Sigmoid colon (tissue), 7 donors: ENCODE results near the gene SLC31A2. TPM values are rescaled to one million over a fixed set of nuclear protein-coding genes. Genes with fewer than 3 reads are reported as not detected.
A peak's percentile ranks its signal among the peaks of the same experiment; 100 is the strongest.

Experiments used
- DNase-seq: peaks from one replicate; pipeline ENCODE4 v3.0.0-alpha.2; 2019
- H3K27ac ChIP-seq, 4 donors: fragments of 200-600 bp; sonication (generic); one replicate each; pipeline ENCODE4 v1.5.1; 2016 to 2019; ENCODE audit warnings: mild to moderate bottlenecking in 1 of 4
- H3K27me3 ChIP-seq, 3 donors: fragments of 200-600 bp; sonication (generic); one replicate each; pipeline ENCODE4 v1.5.1; 2019; ENCODE audit warnings: mild to moderate bottlenecking in 1 of 3
- H3K36me3 ChIP-seq, 4 donors: fragments of 200-600 bp; sonication (generic); one replicate each; pipeline ENCODE4 v1.5.1; 2016 to 2019
- H3K4me1 ChIP-seq, 4 donors: fragments of 200-600 bp; sonication (generic); one replicate each; pipeline ENCODE4 v1.5.1; 2017 to 2019
- H3K4me3 ChIP-seq, 4 donors: fragments of 200-600 bp; sonication (generic); one replicate each; pipeline ENCODE4 v1.5.1; 2017 to 2019; ENCODE audit warnings: mild to moderate bottlenecking in 2 of 4, moderate library complexity in 1 of 4
- H3K9me3 ChIP-seq, 4 donors: fragments of 200-600 bp in 3 of 4; sonication (generic) in 3 of 4; one replicate each; pipeline versions ENCODE4 v1.5.1 to v1.6.1; 2013 to 2019
- EP300 ChIP-seq, 4 donors: sonication (generic); formaldehyde crosslinking; IDR thresholded peaks; one replicate each; pipeline ENCODE4 v1.6.1; 2017; ENCODE audit warnings: antibody characterized with exemption in 4 of 4
- POLR2A ChIP-seq, 2 donors: fragments of 450-650 bp; IDR thresholded peaks; one replicate each; pipeline ENCODE4 v1.6.1; 2016; ENCODE audit warnings: antibody characterized with exemption in 2 of 2, mild to moderate bottlenecking in 2 of 2, moderate library complexity in 2 of 2
- POLR2AphosphoS5 ChIP-seq, 4 donors: sonication (generic); formaldehyde crosslinking; IDR thresholded peaks; one replicate each; pipeline ENCODE4 v1.6.1; 2017; ENCODE audit warnings: antibody characterized with exemption in 4 of 4
- WGBS, 2 donors: extraction: QIAGEN DNeasy Blood & Tissue Kit; methylation state at CpG; one replicate each; pipeline ENCODE4 v1.1.7; 2013; 5-methylcytosine and 5-hydroxymethylcytosine counted together
- intact Hi-C: fragments of 100-400 bp; cut with DNase I; formaldehyde crosslinking; loops from one replicate; pipeline ENCODE4 v1.15.1; 2023
- polyA plus RNA-seq, 3 donors: library from polyadenylated mRNA; stranded (reverse); fragments of 200-250 nt; gene quantifications; one replicate each; pipeline ENCODE4 v1.2.3, GENCODE V29; 2013
- total RNA-seq, 4 donors: library from RNA; depleted of rRNA; stranded (reverse); fragments of >200 nt; gene quantifications; one replicate each; pipeline ENCODE4 v1.1.0, GENCODE V29; 2016
- TF ChIP-seq, protein P1 (sequence below), 4 experiments: fragments of 450-650 bp in 3 of 4; fragments of 200-600 bp in 1 of 4; IDR thresholded peaks; one replicate each; pipeline ENCODE4 v1.5.1; 2016 to 2019; ENCODE audit warnings: antibody characterized with exemption in 4 of 4, mild to moderate bottlenecking in 3 of 4, moderate library complexity in 2 of 4
- donor health status: healthy with polysubstance abuse.
- donor health status: Bipolar disorder and iron deficiency.
- donor health status: healthy.

Gene SLC31A2
- total and polyA plus RNA-seq, 7 donors = 4.5 to 19.9 (median 10.8) TPM

DNA sequence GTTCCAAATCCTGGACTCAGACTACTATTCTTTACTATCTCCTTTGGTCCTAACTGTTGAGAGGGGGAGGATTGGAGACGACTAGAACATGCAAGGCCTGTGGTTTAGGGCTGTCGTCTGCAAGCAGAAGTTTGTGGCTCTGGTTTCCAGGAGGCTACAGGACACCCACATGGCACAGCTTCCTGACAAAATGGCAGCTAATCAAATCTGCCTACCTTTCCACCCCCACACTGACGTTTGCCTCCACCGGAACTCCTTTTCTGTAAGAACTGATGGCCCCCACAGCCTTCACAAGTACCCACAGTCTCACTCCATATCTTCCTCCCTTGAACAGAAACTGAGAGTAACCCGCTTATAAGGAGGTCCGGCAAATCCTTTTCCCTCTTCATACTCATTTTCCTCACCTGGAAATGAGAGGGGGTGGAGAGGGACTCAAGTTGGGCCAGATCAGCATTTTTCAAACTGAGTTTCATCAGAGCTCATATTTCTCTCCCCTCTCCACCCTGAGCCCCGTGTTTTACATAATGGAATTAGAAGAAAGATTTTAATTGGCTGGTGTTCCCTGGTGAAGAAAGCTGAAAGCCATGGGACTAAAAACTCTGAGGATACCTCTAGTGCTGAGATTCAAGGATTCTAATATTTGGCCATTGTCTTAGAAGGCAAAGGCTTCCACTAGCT is 5.2 kb downstream of the SLC31A2 start:
- H3K27me3 ChIP-seq = no peaks in the 10 kb centered on the region
- no peak for TF ChIP-seq POLR2AphosphoS5 (IDR thresholded peaks at IDR 0.05)
- TF ChIP-seq, protein P1, sequence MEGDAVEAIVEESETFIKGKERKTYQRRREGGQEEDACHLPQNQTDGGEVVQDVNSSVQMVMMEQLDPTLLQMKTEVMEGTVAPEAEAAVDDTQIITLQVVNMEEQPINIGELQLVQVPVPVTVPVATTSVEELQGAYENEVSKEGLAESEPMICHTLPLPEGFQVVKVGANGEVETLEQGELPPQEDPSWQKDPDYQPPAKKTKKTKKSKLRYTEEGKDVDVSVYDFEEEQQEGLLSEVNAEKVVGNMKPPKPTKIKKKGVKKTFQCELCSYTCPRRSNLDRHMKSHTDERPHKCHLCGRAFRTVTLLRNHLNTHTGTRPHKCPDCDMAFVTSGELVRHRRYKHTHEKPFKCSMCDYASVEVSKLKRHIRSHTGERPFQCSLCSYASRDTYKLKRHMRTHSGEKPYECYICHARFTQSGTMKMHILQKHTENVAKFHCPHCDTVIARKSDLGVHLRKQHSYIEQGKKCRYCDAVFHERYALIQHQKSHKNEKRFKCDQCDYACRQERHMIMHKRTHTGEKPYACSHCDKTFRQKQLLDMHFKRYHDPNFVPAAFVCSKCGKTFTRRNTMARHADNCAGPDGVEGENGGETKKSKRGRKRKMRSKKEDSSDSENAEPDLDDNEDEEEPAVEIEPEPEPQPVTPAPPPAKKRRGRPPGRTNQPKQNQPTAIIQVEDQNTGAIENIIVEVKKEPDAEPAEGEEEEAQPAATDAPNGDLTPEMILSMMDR (IDR thresholded peaks at IDR 0.05) = no peak
- TF ChIP-seq POLR2A (IDR thresholded peaks at IDR 0.05) = no peak
- no peak for TF ChIP-seq EP300 (IDR thresholded peaks at IDR 0.05)
- peaks cover 0 to 33% (median 3%) of the 10 kb centered on the region in 4 donors for H3K36me3 ChIP-seq
- peaks cover 0 to 17% (median 11%) of the 10 kb centered on the region in 4 donors for H3K4me1 ChIP-seq
- 36 to 60% methylated on average over 7 of the region's 7 CpGs for WGBS, 2 donors
- no peaks in the 10 kb centered on the region for H3K9me3 ChIP-seq
- intact Hi-C loops = no loop called here
- no peak overlapping the region for H3K4me3 ChIP-seq
- no peak for DNase-seq
- H3K27ac ChIP-seq = peak overlapping the region in 1 of 4 donors; percentile 45

DNA sequence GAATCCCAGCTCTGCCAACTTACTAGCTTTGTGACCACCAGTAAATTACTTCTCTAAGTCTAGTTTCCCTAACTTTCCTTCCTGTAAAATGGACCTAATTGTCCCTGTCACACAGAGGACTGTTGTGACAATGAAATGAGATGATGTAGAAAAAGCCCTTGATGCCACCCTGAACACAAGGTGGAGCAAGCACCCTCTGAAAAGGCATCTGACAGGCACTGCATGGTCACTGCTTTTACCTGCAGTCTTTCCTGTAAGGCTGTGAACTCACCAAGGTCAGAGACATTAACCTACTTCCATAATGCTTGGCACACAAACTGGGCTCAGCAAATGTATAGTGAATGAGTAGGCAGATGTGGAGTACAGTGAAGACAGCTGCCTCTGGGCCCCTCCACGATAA is 6.1 kb downstream of the SLC31A2 start:
- TF ChIP-seq, protein P1 (IDR thresholded peaks at IDR 0.05) = no peak
- TF ChIP-seq EP300 (IDR thresholded peaks at IDR 0.05) (no peak), POLR2A (IDR thresholded peaks at IDR 0.05) (no peak), POLR2AphosphoS5 (IDR thresholded peaks at IDR 0.05) (no peak)
- Histone ChIP-seq H3K4me3 (no peak overlapping the region), H3K36me3 (peaks cover 0 to 42% (median 11%) of the 10 kb centered on the region in 4 donors), H3K27ac (no peak overlapping the region), H3K27me3 (no peaks in the 10 kb centered on the region), H3K9me3 (no peaks in the 10 kb centered on the region), H3K4me1 (peaks cover 0 to 10% (median 5%) of the 10 kb centered on the region in 4 donors)
- intact Hi-C loops = no loop called here
- 72 to 77% methylated on average over 1 of the region's 1 CpG for WGBS, 2 donors
- DNase-seq = no peak

GRCh38 chr9:113158446-113158845 is 7.6 kb downstream of the SLC31A2 start:
- TF ChIP-seq, protein P1 (IDR thresholded peaks at IDR 0.05) = no peak
- no peak for TF ChIP-seq POLR2AphosphoS5 (IDR thresholded peaks at IDR 0.05)
- no peak for TF ChIP-seq EP300 (IDR thresholded peaks at IDR 0.05)
- TF ChIP-seq POLR2A (IDR thresholded peaks at IDR 0.05) = no peak
- WGBS, 2 donors = 92 to 94% methylated on average over 5 of the region's 5 CpGs
- Histone ChIP-seq H3K4me1 (no peaks in the 10 kb centered on the region), H3K27ac (no peak overlapping the region), H3K4me3 (no peak overlapping the region), H3K27me3 (no peaks in the 10 kb centered on the region), H3K9me3 (no peaks in the 10 kb centered on the region), H3K36me3 (peaks cover 0 to 57% (median 24%) of the 10 kb centered on the region in 4 donors)
- intact Hi-C loops = no loop called here
- DNase-seq = no peak

- 50 to 65% methylated on average over 3 of the region's 3 CpGs for WGBS, 2 donors
- Histone ChIP-seq H3K4me1 (peaks cover 0 to 15% (median 3%) of the 10 kb centered on the region in 4 donors), H3K4me3 (no peak overlapping the region), H3K36me3 (peaks cover 0 to 77% (median 32%) of the 10 kb centered on the region in 4 donors), H3K9me3 (no peaks in the 10 kb centered on the region), H3K27ac (no peak overlapping the region), H3K27me3 (no peaks in the 10 kb centered on the region)
- TF ChIP-seq EP300 (IDR thresholded peaks at IDR 0.05) = no peak
- no peak for TF ChIP-seq POLR2A (IDR thresholded peaks at IDR 0.05)
- no peak for TF ChIP-seq POLR2AphosphoS5 (IDR thresholded peaks at IDR 0.05)
- TF ChIP-seq, protein P1 (IDR thresholded peaks at IDR 0.05) = no peak
- intact Hi-C loops = no loop called here
- no peak for DNase-seq
These were observed 9.8 kb downstream of the SLC31A2 start for GRCh38 chr9:113160571-113160970.
